Activated CD4-positive, alpha-beta T cell treated with anti-CD3 and anti-CD28 coated beads, Interleukin-2, amount 50 U/mL, for 4 hours (primary cell): ENCODE results near the gene SNURF.
"Not testable (repeated sequence)": the region's sequence is repeated elsewhere in the genome, so short reads cannot be mapped to it uniquely, and the experiment has no call there.

Experiments
- DNase-seq, 2 experiments: peaks; one replicate each; pipeline ENCODE4 v3.0.0-alpha.2; 2020

The SNURF gene

GRCh38 chr15:24971772-24972171, 17.0 kb downstream of the SNURF start:
- DNase-seq = no peak

DNA sequence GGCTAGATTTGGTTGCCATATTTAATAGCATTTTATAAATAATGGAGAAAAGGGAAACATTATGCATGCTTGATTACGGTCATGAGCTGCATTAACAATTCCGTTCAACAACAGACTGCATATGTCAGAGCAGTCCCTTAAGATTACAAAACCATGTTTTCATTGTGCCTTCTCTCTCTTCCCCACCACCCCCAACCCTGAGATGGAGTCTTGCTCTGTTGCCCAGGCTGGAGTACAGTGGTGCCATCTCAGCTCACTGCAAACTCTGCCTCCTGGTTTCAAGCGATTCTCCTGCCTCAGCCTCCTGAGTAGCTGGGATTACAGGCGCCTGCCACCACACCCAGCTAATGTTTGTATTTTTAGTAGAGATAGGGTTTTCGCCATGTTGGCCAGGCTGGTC, 17.9 kb downstream of the SNURF start:
- DNase-seq = not testable (repeated sequence)

DNA sequence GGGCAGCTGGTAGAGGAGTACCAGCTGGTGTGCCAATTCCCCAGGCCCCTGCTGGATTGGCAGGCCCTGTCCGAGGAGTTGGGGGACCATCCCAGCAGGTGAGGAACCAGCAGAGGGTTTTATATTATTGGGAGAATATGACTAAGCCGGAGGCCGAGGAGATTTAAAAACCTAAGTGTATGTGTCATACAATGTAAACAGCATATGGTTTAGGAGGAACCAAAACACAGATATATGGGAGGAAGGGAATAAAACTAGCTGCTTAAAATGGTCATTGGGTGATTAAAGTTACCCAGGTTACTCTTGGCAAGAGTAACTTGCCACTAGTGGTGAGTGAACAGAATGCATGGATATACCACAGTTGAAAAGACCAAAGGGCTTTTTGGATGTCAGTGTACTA, 22.1 kb downstream of the SNURF start:
- no peak for DNase-seq

GRCh38 chr15:24977686-24978085, 22.9 kb downstream of the SNURF start:
- no peak for DNase-seq

GRCh38 chr15:24985224-24985623, 30.4 kb downstream of the SNURF start:
- no peak for DNase-seq

DNA sequence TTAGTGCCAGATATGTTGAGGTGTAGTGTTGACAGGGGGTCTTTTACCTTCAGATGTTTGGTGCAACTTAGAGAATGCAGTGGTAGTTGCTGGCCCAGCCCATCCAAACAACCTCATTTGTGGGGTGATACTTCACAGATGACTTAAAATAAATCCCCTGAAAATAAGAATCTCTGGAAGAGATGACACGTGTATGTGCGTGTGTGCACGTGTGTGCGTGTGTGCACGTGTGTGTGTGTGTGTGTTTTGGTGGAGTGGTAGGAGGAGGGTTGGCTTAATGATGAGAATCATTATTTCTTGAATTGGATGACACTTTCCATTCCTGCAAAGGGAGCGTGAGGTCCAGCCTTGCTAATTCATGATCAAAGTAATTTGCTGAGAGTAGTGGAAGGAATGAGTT, 31.9 kb downstream of the SNURF start:
- no peak for DNase-seq
